GM18498 (cell line): ENCODE data around the gene TIMM29.

ENCODE experiments used
- ATAC-seq: cut with Tn5 transposase; IDR thresholded peaks from one replicate; pipeline ENCODE4 v1.9.1; 2021; ENCODE audit warnings: mild to moderate bottlenecking, moderate library complexity; ENCODE audit not compliant: unreplicated experiment

The TIMM29 gene

DNA sequence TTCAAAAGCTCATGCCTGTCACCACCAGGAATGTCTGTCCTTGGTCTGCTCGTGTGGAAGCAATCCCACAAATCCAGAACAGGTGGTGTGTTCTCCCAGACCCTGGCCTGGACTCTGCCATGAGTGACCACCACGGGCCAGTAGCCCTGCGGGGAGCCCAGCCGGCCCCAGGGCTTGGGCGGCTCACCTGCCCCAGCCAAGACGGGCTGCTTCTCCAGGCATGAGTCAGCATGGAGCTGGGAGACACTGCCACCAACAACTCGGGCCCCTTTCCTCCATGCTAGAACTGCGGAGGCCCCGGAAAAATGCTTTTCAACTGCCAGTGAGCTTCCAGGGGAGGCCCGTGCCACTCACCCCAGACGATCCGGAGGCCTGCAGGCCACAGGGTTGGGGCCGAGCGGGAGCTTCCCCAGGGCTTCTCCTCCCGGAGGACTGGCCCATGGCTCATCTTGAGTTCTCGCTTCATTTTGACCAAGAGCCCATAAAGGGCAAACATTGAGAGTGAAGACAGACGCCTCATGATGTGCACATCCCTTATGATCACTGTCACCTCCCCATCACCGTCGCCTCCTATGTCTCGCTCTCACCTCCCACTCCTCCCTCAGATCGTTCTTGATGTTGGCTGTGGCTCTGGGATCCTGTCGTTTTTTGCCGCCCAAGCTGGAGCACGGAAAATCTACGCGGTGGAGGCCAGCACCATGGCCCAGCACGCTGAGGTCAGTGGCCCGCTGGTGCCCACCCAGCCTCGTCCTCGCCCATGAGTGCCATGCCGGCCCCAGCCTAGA lies 16.8 kb upstream of the TIMM29 start:
- no peak for ATAC-seq

DNA sequence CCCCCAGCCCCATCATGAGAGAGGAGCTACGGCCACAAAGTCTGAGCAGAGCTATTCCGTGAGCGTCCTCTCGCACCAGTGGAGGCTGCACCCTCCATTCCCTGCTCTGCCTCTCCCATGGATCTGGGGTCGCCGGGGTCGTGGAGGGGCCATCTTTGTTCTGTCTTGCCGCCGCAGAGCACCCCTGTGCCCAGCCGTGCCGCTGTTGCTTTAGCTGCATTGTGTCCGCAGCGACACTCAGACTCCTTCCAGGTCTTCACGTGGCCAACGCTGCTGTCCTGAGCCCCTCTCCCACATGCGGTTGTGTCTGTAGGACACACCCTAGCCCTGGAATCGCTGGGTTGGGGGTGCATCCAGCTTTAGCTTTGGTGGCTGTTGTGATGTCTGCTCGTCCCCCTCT lies 16.0 kb upstream of the TIMM29 start:
- ATAC-seq = no peak

DNA sequence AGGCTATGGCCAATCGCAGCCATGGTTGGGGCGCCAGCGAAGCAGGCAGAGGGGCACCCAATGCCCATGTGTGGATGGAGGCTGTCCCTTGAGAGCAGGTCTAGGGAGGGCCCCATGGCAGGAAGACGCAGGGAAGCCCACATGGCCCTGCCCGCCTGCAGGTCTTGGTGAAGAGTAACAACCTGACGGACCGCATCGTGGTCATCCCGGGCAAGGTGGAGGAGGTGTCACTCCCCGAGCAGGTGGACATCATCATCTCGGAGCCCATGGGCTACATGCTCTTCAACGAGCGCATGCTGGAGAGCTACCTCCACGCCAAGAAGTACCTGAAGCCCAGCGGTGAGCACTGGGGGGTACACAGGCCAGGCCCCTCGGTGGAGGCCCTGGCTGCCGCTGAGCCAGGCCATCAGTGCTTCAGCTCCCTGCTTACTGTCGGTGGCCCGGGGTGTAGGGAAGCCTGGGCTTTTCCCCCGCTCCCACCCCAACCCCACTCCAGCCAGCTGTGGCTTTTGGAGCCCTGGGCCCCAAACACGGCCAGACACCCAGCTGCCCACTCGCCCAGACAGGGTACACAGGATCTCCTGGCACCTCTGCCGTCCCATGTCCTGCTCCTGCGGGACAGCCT lies 14.8 kb upstream of the TIMM29 start:
- ATAC-seq = no peak

DNA sequence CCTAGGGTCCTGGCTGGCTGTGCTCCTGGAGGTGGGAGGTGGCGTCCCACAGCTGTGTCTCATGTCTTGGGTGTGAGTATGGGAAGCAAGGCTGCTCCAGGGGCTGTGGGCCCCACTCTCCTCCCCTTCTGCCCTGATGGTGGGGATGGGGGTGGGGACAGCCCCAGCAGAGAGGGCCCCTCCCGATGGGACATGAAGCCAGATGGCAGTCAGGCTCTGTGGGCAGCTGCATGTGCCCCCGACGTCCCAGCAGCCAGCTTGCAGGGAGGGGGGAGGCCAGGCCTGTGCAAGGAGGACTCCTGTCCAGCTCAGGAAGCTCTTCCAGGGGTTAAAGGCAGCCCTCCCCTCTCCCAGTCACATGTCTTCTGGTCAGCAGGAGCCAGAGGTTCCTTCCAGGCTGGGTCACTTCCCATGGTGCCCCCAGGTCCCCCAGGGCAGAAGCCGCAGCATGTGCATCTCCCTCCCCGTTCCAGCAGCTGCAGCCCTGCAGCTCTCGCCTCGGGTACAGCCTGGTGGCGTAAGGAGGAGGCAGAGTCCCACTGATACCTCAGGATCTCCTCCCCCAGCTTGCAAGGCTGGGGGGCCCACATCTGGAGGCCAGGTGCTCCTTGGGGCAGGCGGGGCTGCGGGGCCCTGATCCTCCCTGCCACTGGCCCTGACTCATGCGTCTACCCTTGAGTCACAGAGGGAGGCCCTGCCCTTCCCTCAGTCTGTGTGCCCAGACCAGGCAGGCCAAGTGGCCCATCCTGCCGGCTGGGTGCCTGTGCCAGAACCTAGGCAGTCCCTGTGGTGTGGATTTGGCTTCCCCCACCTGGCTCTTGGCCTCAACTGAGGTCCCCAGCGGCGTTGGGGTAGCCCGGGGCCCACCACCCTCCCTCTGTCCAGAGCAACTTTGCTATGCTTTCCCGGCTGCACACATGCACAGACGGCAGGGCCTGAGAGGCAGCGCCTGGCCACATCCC lies 13.2 kb upstream of the TIMM29 start:
- ATAC-seq = no peak

DNA sequence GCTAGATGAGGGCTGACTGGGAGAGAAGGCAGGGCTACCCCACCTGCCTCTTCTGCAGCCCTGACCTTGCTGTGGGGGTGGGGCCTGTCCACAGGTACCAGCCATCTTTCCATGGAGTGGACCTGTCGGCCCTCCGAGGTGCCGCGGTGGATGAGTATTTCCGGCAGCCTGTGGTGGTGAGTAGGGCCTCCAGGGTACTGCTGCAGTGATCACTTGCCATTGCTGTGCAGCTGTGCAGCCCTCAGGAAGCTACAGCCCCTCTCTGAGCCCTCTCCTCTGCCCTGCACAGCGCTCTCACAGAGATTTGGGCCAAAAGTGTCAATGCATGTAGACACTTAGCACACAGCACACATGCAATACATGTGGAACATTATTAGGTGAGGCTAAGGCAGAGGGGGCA lies 12.0 kb upstream of the TIMM29 start:
- no peak for ATAC-seq

DNA sequence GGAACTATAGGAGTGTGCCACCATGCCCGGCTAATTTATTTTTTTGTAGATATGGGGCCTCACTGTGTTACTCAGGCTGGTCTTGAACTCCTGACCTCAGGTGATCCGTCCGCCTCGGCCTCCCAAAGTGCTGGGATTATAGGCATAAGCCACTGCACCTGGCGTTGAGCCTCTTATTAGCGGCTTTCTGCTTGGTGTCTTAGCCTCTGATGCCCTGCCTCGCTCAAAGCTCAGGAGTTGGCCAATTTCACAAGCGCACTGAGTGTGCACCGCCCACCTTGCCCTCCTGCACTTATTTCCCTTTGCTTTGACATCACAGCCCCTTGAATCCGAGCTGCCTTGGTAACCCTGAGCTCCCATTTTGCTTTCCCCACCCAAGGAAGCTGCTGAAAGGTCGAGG lies 10.3 kb upstream of the TIMM29 start:
- ATAC-seq = no peak

DNA sequence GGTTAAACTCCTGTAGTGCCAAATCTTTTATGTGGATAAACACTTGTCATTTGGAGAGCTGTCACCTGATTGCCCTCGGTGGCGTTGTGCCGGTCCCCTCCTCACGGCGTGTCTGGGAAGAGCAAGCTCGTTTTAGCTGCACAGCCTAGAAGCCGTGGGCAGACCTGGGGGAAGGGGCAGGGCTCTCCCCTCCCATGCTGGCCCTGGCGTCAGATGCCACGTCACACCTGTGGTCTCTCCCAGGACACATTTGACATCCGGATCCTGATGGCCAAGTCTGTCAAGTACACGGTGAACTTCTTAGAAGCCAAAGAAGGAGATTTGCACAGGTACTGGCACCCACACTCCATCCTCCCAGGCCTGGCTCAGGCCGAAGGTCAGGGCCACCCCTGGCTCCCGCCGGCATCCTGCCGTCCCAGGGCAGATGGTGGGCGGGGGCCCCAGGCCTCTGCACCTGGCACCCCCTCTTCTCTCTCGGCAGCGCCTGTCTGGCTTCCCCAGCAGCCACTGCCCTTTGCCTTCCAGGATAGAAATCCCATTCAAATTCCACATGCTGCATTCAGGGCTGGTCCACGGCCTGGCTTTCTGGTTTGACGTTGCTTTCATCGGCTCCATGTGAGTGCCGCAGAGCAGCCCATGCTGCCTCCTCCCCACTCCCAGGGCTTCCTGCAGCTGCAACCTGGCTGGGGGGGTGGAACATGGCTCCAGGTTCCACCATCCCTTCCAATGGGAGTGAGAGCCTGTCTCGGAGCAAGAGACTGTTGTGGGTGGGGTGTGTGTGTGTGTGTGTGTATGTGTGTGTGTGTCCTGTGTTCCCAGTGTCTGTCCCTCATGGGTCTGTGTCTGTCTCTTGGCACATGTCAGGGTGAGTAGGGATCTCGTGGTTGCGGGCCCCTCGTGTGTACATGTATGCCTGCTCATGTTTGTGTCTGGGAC lies 9.0 kb upstream of the TIMM29 start:
- ATAC-seq = no peak

DNA sequence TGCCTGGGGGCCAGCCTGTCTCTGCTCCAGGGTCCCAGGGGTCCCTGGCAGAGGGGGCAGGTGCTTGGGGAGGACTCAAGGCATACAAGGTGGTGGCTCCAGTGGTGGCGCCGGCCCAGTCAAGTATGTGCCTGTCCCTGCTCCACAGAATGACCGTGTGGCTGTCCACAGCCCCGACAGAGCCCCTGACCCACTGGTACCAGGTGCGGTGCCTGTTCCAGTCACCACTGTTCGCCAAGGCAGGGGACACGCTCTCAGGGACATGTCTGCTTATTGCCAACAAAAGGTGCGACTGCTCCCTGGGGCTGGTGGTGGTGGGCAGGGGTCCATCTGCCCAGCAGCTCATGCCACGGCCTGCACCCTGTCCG lies 8.3 kb upstream of the TIMM29 start:
- no peak for ATAC-seq

DNA sequence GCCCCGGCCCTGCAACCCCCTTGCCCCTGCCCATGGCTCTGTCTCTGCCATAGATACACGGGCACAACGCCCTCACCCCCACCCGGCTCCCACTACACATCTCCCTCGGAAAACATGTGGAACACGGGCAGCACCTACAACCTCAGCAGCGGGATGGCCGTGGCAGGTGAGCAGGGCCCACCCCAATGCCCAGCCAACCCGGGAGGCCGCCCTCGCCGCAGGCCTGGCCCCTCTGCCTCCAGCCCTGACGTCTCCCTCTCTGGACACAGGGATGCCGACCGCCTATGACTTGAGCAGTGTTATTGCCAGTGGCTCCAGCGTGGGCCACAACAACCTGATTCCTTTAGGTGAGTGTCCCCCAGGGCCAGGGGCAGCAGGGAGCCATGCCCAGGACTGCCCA lies 7.8 kb upstream of the TIMM29 start:
- no peak for ATAC-seq

DNA sequence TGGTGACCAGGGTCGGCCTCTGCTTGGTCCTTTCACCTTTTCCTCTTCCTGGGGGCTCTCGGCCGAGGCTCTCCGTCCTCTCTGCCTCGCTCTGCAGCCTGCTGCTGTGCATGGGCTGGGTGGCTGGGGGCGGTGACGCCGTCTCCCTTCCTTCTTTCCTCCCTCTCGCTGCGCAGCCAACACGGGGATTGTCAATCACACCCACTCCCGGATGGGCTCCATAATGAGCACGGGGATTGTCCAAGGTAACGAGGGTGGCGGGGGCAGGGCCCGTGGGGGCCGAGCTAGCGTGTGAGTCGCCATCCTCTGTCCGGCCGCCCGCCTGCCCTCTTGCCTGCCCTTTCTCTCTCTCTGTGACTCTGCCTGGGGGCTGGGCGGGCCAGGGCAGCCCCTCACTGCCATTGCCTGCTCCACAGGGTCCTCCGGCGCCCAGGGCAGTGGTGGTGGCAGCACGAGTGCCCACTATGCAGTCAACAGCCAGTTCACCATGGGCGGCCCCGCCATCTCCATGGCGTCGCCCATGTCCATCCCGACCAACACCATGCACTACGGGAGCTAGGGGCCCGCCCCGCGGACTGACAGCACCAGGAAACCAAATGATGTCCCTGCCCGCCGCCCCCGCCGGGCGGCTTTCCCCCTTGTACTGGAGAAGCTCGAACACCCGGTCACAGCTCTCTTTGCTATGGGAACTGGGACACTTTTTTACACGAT lies 7.3 kb upstream of the TIMM29 start:
- ATAC-seq = no peak

DNA sequence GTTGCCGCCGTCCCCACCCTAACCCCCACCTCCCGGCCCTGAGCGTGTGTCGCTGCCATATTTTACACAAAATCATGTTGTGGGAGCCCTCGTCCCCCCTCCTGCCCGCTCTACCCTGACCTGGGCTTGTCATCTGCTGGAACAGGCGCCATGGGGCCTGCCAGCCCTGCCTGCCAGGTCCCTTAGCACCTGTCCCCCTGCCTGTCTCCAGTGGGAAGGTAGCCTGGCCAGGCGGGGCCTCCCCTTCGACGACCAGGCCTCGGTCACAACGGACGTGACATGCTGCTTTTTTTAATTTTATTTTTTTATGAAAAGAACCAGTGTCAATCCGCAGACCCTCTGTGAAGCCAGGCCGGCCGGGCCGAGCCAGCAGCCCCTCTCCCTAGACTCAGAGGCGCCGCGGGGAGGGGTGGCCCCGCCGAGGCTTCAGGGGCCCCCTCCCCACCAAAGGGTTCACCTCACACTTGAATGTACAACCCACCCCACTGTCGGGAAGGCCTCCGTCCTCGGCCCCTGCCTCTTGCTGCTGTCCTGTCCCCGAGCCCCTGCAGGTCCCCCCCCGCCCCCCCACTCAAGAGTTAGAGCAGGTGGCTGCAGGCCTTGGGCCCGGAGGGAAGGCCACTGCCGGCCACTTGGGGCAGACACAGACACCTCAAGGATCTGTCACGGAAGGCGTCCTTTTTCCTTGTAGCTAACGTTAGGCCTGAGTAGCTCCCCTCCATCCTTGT lies 6.5 kb upstream of the TIMM29 start:
- no peak for ATAC-seq

DNA sequence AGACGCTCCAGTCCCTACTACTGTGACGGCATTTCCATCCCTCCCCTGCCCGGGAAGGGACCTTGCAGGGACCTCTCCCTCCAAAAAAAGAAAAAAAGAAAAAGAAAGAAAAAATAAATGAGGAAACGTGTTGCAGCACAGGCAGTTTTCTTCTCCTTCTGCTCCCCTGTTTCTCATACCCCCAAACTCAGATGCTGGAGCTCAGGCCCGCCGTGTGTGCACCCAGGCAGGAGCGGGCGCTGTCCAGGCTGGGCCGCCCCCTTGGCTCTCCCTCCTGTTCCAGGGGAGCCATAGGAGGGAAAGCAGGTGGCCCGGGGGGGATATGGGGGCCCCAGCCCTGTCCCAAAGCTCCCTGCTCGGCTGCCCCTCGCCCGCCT lies 6.0 kb upstream of the TIMM29 start:
- ATAC-seq = no peak

DNA sequence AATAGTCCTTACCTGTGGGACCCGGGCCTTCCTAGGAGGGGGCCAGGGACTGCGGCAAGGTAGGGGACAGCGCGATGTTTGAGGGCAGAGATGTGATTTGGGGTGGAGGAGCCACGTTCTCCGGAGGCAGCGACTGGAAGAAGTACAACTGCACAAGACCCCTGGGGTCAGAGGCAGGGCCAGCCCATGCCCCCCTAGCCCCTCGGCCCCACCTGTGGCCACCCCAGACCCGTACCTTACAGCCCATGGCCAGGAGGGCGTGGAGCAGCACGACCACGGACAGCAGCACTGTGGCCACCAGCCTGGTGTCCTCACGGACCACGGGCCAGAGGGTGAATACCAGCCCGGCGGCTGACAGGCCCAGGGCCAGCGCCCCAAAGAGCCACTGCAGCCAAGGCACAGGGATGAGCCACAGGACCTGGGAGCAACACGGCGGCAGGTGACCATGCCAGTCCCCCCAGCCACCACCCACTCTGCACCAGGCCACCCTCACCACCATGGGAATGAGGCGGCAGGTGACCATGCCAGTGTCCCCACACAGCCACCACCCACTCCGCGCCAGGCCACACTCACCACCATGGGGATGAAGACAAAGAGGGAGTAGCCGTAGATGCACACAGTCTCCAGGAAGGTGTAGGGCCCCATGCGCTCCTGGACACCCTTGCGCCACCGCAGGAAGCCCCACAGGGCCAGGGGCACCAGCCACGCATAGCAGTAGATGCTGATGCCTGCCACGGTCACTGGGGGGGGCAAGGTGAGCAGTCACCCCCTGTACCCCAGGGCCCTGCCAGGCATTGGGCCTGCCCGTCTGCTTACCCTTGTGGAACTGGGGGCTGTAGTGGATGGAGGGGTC lies 5.1 kb upstream of the TIMM29 start:
- ATAC-seq = no peak

DNA sequence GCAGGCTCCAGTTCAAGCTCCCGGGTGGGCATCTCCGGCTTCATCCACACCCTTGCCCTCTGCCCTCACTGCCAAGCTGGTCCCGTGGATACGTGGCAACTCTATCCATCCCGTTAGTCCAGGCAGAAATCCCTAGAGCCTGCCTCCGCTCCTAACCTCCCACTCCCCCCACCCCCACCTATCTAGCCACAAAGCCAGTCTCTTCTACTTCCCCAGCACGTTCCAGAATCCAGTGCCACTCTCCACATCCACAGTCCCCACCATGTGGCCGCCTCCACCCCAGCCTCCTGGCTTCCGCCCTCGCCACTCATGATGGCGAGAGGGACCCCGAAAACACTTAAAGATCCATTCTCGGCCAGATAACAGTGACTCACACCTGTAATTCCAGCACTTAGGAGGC lies 4.0 kb upstream of the TIMM29 start:
- ATAC-seq = no peak

DNA sequence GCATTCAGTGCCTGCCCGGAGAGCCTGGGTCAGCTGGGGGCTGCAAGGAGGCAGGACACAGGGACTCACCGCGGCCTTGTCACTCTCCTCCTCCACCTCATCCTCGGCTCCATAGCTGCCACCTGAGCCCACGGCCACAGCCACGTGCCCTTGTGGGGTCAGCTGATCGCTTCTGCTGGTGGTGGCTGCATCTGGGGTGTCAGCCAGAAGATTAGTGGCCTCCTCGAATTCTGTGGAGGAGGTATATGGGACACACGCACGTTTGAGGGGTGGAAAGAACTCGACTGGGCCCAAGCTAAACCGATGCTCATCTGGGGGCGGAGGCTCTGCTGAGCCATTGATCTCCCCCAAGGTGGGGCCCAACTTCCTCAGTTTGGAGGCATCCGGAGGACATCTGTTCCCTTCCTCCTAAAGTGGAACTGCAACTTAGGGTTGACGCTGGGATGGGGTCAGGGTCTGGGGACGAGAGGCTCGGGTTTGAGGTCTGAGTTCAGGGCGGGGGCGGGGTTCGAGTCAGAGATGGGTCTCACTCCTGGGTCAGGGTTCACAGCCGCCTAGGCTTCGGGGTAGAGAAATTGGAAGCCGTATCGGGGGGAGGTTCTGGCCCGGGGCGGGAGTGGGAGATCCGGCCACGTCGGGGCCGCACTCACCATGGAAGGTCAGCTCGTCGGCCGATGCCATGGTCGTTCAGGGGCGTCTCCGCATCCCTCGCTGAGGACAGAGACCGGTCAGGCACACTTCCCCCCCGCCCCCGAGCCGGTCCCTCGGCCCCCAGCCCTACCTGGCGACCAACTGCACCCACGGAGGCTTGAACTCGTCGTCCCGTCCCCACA lies 665 bp upstream of the TIMM29 start:
- no peak for ATAC-seq

DNA sequence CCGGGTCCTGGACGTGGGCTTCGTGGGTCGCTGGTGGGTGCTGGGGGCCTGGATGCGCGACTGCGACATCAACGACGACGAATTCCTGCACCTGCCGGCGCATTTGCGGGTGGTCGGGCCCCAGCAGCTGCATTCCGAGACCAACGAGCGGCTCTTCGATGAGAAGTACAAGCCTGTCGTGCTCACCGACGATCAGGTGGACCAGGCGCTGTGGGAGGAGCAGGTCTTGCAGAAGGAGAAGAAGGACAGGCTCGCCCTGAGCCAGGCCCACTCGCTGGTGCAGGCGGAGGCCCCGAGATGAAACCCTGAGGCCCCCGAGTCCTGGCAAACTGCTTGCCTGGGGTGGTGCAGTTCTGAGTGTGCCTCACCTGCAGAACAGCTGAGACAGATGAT lies 787 bp downstream of the TIMM29 start:
- ATAC-seq = no peak

DNA sequence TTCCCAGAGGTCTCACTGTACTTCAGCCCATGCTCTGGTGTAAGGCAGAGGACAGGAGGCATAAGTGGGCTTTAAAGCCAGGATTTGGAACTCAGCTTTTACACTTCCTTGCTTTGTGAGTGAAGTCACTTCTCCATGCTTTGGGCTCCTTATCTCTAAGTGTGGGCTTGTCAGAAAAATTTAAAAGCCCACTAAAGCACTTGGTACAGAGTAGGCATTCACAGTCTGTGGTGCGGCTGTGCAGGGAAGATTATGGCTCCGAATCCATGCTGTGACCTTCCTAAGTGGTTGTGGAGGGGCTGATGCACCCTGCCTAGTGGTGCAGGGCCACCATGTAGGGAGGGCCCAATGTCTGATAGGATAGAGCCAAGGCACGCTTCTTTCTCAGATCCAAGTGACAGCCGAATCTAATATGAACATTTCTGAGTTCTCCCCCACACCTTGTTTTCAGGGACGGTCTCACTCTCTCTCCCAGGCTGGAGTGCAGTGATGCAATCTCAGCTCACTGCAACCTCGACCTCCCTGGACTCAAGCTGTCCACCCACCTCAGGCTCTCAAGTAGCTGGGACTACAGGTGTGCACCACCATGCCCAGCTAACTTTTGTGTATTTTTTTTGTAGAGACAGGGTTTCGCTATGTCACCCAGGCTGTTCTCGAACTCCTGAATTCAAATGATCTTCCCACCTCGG lies 6.9 kb downstream of the TIMM29 start:
- ATAC-seq = no peak
